ENCODE results near the gene ATXN7.

GRCh38 chr3:63874769-63875168, 11.1 kb downstream of the ATXN7 start:
- no peak for TF ChIP-seq CTCF (IDR thresholded peaks at IDR 0.05)
- TF ChIP-seq POLR2AphosphoS5 (IDR thresholded peaks at IDR 0.05; ENCODE audit: insufficient read depth in 1 of 2, low read depth in 1 of 2) = no peak
